ENCODE results near the gene GRIN1.

GRCh38 chr9:137112564-137113384 lies 26.2 kb upstream of the GRIN1 start:
- TF ChIP-seq CTCF (IDR thresholded peaks at IDR 0.05; ENCODE audit: low read length) (no peak), EZH2 (IDR thresholded peaks at IDR 0.05; ENCODE audit: borderline replicate concordance, low read length) (no peak)

Data from OCI-LY1 (cell line).